ENCODE measurements around the gene SLC26A11.

DNA sequence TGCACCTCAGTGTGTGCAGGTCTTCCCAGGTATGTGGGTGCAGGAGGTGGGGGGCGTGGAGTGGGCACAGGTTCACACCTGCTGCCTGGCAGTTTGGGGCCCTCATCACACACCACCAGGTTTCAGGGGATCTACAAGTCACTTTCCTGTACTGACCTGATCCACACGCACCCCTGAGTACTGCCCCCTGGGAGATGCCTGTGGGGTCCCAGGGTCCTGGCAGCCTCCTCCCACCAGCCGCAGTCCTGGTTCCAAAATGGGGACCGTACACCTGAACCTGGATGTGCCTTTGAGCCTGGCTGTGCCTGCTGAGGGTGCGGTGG lies 66.4 kb downstream of the SLC26A11 start:
- TF ChIP-seq POLR2A (IDR thresholded peaks at IDR 0.05) = no peak
- TF ChIP-seq, protein P1, sequence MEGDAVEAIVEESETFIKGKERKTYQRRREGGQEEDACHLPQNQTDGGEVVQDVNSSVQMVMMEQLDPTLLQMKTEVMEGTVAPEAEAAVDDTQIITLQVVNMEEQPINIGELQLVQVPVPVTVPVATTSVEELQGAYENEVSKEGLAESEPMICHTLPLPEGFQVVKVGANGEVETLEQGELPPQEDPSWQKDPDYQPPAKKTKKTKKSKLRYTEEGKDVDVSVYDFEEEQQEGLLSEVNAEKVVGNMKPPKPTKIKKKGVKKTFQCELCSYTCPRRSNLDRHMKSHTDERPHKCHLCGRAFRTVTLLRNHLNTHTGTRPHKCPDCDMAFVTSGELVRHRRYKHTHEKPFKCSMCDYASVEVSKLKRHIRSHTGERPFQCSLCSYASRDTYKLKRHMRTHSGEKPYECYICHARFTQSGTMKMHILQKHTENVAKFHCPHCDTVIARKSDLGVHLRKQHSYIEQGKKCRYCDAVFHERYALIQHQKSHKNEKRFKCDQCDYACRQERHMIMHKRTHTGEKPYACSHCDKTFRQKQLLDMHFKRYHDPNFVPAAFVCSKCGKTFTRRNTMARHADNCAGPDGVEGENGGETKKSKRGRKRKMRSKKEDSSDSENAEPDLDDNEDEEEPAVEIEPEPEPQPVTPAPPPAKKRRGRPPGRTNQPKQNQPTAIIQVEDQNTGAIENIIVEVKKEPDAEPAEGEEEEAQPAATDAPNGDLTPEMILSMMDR (IDR thresholded peaks at IDR 0.05) = no peak
